AG08395 (cell line): Measurements from ENCODE around the gene RSAD2.
"Not testable (repeated sequence)": the region's sequence is repeated elsewhere in the genome, so short reads cannot be mapped to it uniquely, and the experiment has no call there.

Experiments used
- DNase-seq: peaks from one replicate; pipeline ENCODE4 v3.0.0; 2012; ENCODE audit warnings: mixed read lengths, low spot score

Gene RSAD2, protein sequence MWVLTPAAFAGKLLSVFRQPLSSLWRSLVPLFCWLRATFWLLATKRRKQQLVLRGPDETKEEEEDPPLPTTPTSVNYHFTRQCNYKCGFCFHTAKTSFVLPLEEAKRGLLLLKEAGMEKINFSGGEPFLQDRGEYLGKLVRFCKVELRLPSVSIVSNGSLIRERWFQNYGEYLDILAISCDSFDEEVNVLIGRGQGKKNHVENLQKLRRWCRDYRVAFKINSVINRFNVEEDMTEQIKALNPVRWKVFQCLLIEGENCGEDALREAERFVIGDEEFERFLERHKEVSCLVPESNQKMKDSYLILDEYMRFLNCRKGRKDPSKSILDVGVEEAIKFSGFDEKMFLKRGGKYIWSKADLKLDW

GRCh38 chr2:6877402-6878304 is at the start of gene RSAD2:
TSS of gene RSAD2 (plus strand) at chr2:6877777. CDS start at chr2:6877801, 24 bp downstream.
- peak; percentile 40 for DNase-seq

DNA sequence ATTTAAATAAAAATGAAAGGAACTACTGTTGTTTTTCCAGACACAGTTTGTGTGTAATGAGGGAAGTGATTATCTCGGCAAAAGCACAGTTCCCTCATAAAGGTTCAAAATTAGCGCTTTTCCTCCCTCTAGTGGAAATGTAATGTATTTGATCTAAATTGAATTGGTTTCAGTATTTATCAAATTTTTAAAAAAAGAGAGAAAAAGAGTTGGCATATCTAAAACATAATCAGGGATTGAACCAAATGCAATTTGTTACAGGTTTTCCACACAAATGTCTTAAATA is 49.3 kb upstream of the RSAD2 start:
- DNase-seq = peak; percentile 51

- no peak for DNase-seq
Measured at GRCh38 chr2:6831229-6831628, 46.3 kb upstream of the RSAD2 start.

DNA sequence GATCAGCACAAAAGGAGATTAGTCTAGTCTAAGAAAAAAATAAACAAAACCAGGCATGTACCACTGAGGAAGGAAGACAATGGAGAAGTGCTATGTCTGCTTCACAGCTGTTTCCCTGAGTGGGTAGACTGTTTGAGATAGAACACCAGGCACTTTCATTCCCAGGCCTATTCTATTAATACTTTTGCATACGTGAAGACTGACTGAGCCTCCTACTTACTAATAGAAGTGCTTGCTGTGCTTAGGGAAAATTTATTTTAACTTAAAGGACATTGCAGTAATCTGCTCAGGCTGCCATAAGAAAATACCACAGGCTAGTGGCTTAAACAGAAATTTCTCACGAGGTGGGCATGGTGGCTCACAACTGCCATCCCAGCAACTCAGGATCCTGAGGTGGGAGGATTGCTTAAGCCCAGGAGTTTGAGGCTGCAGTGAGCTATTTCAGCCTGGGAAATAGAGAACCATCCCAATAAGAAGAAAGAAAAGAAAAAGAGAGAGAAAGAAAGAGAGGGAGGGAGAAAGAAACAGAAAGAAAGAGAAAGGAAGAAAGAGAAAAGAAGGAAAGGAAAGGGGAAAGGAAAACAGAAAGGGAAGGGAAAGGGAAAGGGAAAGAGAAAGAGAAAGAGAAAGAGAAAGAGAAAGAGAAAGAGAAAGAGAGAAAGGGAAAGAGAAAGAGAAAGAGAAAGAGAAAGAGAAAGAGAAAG is 44.8 kb upstream of the RSAD2 start:
- DNase-seq = no peak

DNA sequence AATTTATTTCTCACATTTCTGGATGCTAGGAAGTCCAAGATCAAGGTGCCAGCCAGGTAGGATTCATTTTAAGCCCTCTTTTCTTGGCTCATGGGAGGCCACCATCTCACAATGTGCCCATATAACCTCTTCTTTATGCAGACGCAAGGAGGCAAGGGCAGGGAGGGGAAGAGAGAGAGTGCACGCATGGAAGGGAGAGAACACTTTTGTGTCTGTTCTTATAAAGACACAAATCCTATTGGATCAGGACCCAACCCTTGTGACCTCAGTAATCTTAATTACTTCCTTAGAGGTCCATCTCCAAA is 44.3 kb upstream of the RSAD2 start:
- DNase-seq = no peak

DNA sequence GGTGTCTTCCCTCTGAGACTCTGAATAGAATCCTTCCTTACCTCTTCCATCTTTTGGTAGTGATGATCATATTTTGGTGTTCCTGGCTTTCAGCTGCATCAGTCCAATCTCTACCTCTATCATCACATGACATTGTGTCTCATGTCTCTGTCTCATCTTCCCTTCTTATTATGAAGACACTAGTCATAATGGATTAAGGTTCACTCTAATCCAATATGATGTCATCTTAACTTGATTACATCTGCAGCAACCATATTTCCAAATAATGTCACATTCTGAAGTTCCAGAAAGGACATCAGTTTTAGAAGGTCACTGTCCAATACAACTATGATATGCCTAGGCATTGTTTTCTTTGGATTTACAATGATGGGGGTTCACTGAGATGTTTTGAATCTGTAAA is 43.4 kb upstream of the RSAD2 start:
- no peak for DNase-seq

GRCh38 chr2:6835467-6835866 is 42.1 kb upstream of the RSAD2 start:
- DNase-seq = no peak

- DNase-seq = no peak
Measured at GRCh38 chr2:6838673-6839319, 38.8 kb upstream of the RSAD2 start.

- DNase-seq = no peak
Measured at GRCh38 chr2:6841537-6842287, 35.9 kb upstream of the RSAD2 start.

- no peak for DNase-seq
Measured at GRCh38 chr2:6845312-6845711, 32.3 kb upstream of the RSAD2 start.

- DNase-seq = no peak
Measured at GRCh38 chr2:6845903-6846302, 31.7 kb upstream of the RSAD2 start.

DNA sequence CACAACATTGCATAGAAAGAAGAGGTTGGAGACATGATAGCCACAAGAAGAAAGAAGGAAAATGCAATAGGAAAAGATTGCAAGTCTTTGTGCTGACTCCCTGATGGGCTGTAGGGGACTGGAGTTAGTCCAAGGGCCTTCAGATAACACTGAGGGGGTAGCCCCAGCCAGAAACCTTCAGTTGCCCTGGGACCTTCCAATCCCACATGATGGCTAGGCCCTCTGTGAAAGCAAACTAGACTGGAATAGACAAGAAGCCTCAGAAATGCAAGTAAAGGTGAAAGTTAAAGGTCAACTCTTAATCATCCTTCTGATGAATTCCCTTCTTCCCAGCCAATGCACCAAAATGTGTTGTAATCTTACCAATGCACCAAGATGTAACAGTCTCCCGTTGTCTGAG is 31.0 kb upstream of the RSAD2 start:
- DNase-seq = no peak

- DNase-seq = no peak
Measured at GRCh38 chr2:6846967-6847681, 30.5 kb upstream of the RSAD2 start.

- DNase-seq = no peak
Measured at GRCh38 chr2:6852195-6852594, 25.4 kb upstream of the RSAD2 start.

DNA sequence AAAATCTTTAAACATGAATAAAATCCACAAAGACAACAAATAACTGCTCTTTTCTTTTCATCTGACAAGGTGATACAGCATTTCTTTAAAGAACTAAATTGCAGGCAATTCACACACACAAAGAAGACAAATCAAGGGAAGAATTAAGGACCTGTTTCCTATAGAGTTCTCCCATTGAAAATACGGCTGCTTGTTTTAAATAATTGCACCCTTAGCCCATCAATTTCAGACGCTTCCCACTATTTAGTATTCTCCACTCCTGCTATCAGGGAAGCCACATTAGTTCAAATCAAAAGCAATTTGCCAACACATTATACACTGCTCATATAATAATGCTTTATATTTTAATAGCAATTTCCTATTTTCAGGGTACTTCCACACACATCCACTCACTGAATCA is 23.2 kb upstream of the RSAD2 start:
- DNase-seq = no peak

- no peak for DNase-seq
Measured at GRCh38 chr2:6855860-6856547, 21.6 kb upstream of the RSAD2 start.

DNA sequence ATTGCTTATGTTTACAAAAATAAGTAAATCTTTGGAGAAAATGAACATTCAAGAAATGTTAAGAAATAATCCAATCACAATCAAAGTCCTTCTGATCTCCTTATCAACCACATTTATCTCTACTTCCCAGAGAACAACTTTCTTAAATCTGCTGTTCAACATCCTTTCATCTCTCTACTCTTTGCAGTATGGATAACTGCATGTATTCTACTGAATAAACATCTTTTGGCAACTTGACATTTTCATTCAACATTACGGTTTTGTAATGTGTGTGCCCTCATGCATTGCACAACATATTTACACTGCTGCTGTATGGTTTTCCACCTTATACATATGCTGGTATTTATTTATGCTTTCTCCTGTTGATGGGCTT is 21.0 kb upstream of the RSAD2 start:
- no peak for DNase-seq

GRCh38 chr2:6858466-6859027 is 19.0 kb upstream of the RSAD2 start:
- DNase-seq = not testable (repeated sequence)

- DNase-seq = no peak
Measured at GRCh38 chr2:6860296-6860695, 17.3 kb upstream of the RSAD2 start.

- no peak for DNase-seq
Measured at GRCh38 chr2:6863792-6864191, 13.8 kb upstream of the RSAD2 start.
